ENCODE results near the gene DTX2.
"Not testable (repeated sequence)": the region's sequence is repeated elsewhere in the genome, so short reads cannot be mapped to it uniquely, and the experiment has no call there.

The DTX2 gene

GRCh38 chr7:76485822-76486610 lies 24.5 kb downstream of the DTX2 start:
- not testable (repeated sequence) for DNase-seq (ENCODE audit: low spot score)

GRCh38 chr7:76486618-76487017 lies 25.1 kb downstream of the DTX2 start:
- not testable (repeated sequence) for DNase-seq (ENCODE audit: low spot score)

GRCh38 chr7:76487969-76488368 lies 26.5 kb downstream of the DTX2 start:
- DNase-seq (ENCODE audit: low spot score): not testable (repeated sequence)

GRCh38 chr7:76492139-76492538 lies 30.6 kb downstream of the DTX2 start:
- DNase-seq (ENCODE audit: low spot score): not testable (repeated sequence)

GRCh38 chr7:76495717-76496116 lies 34.2 kb downstream of the DTX2 start:
- DNase-seq (ENCODE audit: low spot score): not testable (repeated sequence)

- DNase-seq (ENCODE audit: low spot score): not testable (repeated sequence)
These were observed 36.5 kb downstream of the DTX2 start for GRCh38 chr7:76497918-76498582.

GRCh38 chr7:76498583-76499200 lies 37.2 kb downstream of the DTX2 start:
- not testable (repeated sequence) for DNase-seq (ENCODE audit: low spot score)

GRCh38 chr7:76499201-76499923 lies 37.9 kb downstream of the DTX2 start:
- DNase-seq (ENCODE audit: low spot score): not testable (repeated sequence)

- not testable (repeated sequence) for DNase-seq (ENCODE audit: low spot score)
These were observed 38.4 kb downstream of the DTX2 start for GRCh38 chr7:76499924-76500241.

- DNase-seq (ENCODE audit: low spot score): not testable (repeated sequence)
These were observed 40.7 kb downstream of the DTX2 start for GRCh38 chr7:76502224-76502623.

GRCh38 chr7:76502836-76503235 lies 41.3 kb downstream of the DTX2 start:
- not testable (repeated sequence) for DNase-seq (ENCODE audit: low spot score)

GRCh38 chr7:76503244-76503643 lies 41.7 kb downstream of the DTX2 start:
- DNase-seq (ENCODE audit: low spot score): not testable (repeated sequence)

GRCh38 chr7:76504351-76505167 lies 43.0 kb downstream of the DTX2 start:
- DNase-seq (ENCODE audit: low spot score): not testable (repeated sequence)

- no peak for DNase-seq (ENCODE audit: low spot score)
These were observed 43.9 kb downstream of the DTX2 start for GRCh38 chr7:76505168-76506080.

- DNase-seq (ENCODE audit: low spot score): no peak
These were observed 44.6 kb downstream of the DTX2 start for GRCh38 chr7:76506081-76506440.

- not testable (repeated sequence) for DNase-seq (ENCODE audit: low spot score)
These were observed 45.1 kb downstream of the DTX2 start for GRCh38 chr7:76506643-76507042.

GRCh38 chr7:76507723-76508406 lies 46.4 kb downstream of the DTX2 start:
- peak; percentile 0 for DNase-seq (ENCODE audit: low spot score)

- peak; percentile 29 for DNase-seq (ENCODE audit: low spot score)
These were observed 48.7 kb downstream of the DTX2 start, which contains the start of gene UPK3B for GRCh38 chr7:76509931-76510877. Gene UPK3B (plus strand): TSS chr7:76510552. CDS start chr7:76510653, 101 bp downstream.
